Measurements from ENCODE around the gene CELSR1.

DNA sequence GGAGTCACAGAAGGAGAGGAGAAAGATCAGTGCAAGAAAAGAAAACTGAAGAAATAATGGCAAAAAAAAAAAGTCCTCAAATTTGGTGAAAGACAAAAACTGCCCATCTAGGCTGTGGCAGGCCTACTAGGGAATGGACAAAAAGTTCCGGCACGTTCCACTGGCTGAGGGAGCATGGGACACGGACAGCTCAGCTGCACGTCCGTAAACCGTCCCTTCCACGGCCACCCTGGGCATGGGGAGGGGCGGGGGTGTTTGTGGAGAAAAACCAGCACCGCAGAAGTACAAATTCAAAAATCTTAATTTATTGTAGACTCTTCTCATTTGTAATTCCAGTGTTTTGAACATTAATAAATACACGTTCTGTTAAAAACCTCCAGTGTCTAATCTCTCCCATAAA, 176.5 kb downstream of the CELSR1 start:
- TF ChIP-seq, protein P1, sequence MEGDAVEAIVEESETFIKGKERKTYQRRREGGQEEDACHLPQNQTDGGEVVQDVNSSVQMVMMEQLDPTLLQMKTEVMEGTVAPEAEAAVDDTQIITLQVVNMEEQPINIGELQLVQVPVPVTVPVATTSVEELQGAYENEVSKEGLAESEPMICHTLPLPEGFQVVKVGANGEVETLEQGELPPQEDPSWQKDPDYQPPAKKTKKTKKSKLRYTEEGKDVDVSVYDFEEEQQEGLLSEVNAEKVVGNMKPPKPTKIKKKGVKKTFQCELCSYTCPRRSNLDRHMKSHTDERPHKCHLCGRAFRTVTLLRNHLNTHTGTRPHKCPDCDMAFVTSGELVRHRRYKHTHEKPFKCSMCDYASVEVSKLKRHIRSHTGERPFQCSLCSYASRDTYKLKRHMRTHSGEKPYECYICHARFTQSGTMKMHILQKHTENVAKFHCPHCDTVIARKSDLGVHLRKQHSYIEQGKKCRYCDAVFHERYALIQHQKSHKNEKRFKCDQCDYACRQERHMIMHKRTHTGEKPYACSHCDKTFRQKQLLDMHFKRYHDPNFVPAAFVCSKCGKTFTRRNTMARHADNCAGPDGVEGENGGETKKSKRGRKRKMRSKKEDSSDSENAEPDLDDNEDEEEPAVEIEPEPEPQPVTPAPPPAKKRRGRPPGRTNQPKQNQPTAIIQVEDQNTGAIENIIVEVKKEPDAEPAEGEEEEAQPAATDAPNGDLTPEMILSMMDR (IDR thresholded peaks at IDR 0.05) = no peak
- TF ChIP-seq POLR2A (IDR thresholded peaks at IDR 0.05) = no peak

Measured in lower leg skin (tissue), 3 donors.